KBM-7 (cell line): ENCODE results near the gene RIN1.

ENCODE experiments used
- DNase-seq: peaks from one replicate; pipeline ENCODE4 v3.0.0-alpha.2; 2015
- in situ Hi-C: fragments of 300-500 bp; cut with MboI; formaldehyde crosslinking; loops from 2 replicates; pipeline ENCODE4 v1.14.3; 2020; ENCODE audit warnings: low sequenced_read_pairs, low pct_unique_long_range_greater_than_20kb, mixed read lengths

Gene RIN1

DNA sequence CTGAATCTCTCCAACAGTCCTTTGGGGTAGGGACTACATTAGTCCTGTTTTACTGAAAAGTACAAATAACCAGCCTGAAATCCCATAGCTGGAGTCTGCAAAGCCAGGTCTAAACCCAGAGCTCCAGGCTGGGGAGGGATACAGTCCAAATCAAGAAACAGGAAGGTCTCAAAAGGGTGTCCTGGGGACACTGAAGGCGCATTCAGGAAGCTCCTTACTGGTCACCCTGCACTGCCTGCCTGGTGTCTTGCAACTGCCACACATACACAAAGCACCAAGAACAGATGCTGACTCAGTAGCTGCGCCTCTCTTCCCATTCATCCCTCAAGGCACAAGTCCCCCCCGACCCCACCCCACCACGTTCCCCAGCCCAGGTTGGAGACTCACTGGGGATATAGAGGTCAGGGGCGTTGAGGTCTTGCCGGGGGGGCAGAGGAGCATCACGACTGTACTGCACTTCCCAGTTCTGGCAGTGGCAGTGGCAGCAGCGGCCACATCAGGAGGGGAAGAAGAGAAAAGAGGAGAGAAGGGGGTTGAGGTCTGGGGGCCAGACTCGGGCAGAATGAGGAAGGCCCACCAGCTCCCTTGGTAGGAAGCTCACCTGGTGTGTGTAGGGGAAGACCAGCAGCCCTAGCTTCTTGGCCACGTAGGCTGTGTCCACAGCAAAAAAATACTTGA lies 48.9 kb downstream of the RIN1 start:
- in situ Hi-C loops, result no loop called here
- no peak for DNase-seq

DNA sequence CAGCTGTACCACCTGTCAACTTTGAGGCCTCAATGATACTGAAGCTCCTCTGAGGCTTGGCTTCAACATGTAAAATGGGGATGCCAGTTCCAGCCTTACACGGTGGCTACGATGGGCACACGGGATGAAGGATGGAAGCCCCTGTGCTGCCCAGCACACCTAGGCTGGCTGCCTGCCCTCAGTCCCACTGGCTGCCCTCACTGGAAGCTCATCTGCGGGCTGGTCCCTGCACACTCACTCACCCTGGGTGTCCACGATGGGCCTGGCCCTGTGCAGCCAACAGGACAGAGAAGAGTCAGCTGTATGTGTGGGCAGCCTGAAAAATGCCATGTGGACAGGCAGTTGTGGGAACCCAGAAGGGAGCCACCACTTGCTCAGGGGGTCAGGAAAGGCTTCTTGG lies 49.5 kb downstream of the RIN1 start:
- no peak for DNase-seq
- in situ Hi-C loops, result no loop called here

DNA sequence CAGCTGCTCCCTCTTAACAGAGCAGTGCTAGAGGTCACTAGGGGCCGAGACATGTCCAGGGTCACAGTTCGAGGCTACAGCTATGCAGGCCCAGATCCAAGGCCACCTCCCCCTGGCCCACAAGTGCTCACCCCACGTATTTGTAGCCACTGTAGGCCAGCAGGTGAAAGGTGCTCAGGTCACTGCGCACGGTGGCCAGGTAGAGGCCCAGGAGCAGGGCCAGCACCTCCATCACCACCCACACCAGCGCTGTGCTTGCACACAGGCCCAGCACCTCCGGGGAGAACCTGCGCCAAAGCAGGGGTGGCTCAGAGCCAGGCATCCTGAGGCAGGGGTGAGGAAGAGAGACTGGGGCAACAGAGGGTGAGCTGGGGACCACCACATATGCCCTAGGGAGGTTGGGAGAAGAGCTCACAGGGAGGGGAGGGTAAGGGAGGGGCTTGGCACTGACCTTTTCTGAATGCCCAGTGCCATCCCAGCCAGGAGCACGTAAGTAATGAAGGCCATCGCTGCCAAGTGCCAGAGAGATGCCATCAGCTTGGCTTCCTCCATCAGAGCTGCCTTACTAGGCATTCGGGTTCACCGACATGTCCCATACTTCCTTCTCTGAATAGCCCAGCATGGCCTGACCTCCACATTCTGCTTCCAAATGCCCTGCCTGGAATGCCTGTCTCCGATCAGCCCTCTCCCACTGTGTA lies 50.8 kb downstream of the RIN1 start:
- no peak for DNase-seq
- in situ Hi-C loops, result no loop called here

DNA sequence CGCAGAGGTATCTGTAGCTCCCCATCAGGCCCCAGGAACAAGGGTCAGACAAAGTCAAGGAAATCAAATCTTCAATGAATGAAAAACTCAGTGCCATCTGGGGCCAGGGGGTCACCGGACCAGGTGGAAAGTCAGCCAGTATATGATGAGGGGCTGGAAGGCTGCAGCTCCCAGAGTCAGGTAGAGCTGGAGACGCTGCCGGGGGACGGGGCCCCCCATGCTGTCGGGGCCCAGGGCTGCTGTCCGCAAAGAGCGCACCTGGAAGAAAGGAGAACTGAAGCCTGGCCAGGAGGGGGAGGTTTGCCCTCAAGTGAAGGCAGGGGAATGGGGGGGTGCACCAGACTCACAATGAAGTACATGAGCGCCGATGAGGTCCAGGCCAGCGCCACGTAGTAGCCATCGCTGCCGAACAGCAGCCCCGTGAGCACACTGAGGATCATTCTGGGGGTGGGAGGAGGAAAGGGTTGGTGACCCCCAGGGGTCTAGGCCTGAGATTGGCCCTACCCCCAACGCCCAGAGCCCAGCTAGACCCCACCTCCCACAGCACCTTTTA lies 51.6 kb downstream of the RIN1 start:
- in situ Hi-C loops, result no loop called here
- DNase-seq, result no peak

DNA sequence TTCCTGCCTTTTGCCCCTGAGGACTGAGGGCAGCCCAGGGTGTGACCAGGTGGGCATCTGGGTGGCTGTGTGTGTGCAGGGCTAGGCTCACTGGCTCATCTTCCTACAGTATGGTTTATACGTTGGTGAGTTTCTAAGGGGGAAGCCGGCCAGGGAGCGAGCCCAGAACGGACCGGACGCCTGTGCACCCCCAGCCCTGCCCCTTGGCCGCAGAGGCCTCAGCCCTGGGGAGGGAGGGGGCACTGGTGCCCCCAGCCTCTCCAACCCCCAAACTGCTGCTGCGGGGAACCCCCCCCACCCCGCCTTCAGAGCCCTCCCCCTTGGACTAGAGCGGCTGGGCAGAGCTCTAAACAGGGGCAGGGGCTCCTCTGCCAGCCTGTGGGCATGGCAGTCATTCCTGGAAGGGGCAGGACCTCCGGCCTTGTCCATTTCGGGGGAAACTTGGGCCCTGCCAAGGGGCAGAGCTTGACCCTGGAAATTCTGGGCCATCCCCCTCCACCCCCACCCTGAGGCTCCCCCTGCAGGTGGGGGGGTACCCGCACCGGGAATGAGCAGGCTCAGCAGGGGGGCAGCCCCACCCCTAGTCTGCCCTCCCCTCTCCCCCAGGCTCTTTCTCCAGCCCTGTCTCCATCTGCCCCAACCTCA lies 52.7 kb downstream of the RIN1 start:
- in situ Hi-C loops, result no loop called here
- no peak for DNase-seq

DNA sequence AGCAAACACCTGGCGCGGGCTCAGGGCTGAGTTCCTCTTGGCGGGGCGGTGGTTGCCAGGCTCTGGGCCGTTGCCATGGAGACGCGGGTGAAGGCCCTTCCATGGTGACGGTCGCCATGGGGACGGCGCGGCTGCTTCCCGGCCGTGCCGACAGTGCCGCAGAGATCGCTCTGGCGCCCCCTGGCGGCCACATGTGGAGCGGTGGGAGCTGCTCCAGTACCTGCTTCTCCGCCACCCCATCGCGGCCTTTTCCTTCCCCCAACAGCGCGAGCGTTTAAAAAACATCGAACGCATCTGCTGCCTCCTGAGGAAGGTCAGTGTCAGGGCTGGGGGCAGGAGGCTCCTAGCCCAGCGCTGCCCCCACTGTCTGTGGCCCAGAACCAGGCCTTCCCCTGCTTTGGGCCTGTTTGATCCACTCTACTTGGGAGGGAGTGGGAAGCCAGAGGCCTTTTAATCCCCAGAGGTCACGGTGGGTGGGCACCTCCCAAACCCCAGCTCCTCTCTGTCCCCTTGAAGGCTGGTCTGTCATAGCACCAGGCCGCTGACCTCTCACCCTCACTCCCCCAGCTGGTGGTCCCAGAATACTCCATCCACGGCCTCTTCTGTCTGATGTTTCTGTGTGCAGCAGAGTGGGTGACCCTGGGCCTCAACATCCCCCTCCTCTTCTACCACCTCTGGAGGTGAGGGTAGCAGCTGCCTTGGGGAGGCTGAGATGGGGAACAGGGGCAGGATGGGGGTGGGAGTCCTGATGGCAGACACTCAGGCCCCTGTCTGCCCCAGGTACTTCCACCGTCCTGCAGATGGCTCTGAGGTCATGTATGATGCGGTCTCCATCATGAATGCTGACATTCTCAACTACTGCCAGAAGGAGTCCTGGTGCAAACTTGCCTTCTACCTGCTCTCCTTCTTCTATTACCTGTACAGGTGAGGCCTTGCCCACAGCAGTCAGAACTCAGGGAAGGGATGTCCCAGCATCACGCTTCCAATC lies 53.5 kb downstream of the RIN1 start:
- in situ Hi-C loops, result no loop called here

More for the DNA sequence above, 53.5 kb downstream of the RIN1 start:
- peak; percentile 99 for DNase-seq
